DMS114 treated with DMSO at 0.1 percent for 48 hours (cell line): ENCODE data around the gene MUL1.
A peak's percentile ranks its signal among the peaks of the same experiment; 100 is the strongest.

Experiments used
- DNase-seq: peaks from one replicate; lab custom pipeline; 2025; ENCODE audit not compliant: unreplicated experiment; lab: John Stamatoyannopoulos, UW

The MUL1 gene, protein sequence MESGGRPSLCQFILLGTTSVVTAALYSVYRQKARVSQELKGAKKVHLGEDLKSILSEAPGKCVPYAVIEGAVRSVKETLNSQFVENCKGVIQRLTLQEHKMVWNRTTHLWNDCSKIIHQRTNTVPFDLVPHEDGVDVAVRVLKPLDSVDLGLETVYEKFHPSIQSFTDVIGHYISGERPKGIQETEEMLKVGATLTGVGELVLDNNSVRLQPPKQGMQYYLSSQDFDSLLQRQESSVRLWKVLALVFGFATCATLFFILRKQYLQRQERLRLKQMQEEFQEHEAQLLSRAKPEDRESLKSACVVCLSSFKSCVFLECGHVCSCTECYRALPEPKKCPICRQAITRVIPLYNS

DNA sequence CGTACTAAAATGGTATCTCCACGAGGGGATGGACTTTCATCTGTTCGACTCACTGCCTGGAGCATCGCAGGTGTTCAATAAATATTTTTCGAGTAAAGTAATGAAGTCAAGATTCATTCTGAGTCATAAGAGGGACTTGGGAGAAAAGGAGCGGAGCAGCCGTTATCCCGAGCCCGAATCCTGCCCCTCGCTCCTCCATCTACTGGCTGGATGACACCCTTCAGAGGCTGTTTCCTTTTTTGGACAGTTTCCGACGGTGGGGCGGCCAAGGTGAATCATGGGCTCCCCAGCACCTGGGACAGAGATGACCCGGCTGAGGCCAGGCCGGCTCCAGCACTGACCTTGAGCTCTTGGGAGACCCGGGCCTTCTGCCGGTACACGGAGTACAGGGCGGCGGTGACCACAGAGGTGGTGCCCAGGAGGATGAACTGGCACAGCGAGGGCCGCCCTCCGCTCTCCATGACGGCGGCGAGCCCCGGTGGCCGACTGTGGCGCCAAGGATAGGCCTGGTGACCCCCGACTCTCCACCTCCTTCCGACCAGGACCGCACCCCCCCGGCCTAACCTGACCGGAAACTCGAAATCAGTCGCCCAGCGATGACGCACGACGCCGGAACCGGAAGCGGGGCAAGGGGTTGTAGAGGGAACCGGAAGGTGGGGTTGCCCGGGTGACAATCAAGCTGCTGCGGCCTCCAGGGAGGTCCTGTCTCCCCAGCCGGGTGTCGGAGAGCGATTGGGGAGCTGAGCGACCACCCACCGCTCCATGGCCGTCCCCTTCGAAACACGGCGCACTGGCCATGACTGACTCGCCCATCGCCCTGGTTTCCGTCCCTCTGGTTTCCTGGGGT is at the start of gene MUL1:
MUL1 (minus strand) TSS at position 588 of the 847 bp plus-strand sequence; CDS start at position 461, 127 bp downstream.
- DNase-seq: peak; percentile 76

DNA sequence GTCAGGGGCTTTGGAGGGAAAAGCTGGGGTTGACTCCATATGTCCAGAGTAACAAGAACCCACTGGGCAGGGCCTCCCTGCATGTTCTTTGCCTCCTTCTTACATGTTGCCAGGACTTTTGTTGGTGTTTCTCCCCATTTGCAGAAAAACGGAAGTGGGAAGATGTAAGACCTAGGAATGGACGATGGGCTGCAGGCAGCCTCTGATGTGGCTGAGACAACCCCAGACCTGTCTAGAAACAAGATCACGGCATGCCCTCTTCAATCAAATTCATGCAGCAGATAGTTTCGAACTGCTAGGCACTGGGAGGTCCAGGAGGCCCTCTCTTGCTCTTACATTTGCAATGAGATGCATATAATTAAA is 47.8 kb upstream of the MUL1 start:
- DNase-seq: no peak

DNA sequence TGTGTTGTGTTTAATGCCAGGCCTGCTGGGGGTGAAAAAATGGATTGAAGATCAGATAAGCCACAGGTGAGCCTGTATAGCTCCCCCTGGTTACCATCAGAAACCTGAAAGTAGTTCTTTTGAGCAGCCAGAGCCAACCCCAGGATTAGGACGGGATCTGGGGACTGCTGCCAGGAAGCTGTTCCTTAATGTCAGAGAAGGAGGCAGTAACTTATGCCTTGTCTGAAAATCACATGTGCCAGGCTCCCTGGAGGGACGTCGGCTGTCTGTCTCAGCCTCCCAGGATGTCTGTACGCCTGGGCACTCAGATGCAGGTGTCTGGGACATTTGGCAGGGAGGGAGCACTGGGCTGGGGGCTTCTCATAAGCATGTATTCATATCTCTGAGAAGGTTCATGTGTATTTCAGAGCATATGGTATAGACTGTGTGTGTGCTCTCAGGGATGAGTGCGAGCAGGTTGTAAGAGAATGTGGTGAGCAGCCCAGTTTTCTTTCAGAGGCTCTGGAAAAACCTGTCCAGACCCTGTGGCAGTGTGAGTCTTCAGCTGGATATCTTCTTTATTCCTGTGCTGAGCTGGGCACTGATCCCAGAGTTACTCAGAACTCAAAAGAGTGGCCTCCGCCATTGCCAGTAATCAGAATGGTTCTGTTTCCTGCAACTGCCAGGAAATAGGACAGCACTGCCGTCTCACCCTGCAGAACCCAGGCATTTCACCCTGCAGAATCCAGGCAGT is 47.2 kb upstream of the MUL1 start:
- no peak for DNase-seq

DNA sequence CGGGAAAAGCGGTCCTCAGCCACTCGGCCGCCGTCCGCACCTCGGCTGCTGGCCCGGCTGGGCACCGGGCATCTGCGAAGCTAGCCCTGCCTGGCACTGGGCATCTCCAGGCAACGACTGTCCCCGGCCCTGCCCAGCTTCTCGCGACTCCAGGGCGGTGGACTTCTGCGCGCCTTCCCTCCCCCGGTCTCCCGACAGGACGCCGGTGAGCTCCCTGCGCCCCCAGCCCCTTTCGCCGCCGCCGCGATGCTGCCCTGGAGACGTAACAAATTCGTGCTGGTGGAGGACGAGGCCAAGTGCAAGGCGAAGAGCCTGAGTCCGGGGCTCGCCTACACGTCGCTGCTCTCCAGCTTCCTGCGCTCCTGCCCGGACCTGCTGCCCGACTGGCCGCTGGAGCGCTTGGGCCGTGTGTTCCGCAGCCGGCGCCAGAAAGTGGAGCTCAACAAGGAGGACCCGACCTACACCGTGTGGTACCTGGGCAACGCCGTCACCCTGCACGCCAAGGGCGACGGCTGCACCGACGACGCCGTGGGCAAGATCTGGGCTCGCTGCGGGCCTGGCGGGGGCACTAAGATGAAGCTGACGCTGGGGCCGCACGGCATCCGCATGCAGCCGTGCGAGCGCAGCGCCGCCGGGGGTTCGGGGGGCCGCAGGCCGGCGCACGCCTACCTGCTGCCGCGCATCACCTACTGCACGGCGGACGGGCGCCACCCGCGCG is 44.9 kb upstream of the MUL1 start:
- DNase-seq: no peak

DNA sequence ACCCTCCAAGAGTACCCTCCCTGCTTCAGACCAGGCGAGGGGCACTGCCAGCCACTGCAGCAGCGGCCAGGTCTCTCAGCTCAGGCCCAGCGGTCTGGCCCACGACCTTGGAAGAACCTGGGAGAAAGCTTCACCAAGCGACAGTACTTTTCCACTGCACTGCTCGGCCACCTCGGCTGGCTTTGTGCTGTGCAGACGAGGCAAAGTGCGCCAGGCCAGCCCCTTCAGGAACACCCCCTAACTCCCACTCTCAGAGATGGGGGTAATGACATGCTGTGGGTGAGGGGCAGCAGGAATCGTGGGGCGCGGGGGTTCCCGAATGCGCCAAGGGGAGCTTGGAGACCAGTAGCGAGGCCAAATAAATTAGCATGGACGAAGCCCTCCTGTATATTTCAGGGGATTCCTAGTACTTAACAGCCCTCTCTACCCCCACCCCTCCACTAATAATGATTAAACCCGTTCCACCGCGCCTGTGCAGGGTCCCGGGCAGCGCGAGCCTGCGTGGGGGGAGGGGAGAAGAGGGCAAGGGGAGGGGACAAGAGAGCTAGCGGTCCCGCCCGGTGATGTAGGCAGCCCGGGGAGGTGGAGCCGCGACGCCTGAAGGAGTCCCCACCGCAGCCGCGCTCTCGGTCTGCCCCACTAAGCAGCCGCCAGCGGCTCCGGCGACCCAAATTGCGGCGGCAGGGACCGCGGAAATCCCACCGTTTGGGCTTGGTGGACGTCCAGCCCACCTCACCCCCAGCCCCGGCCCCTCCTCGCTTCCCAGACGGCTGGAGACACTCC is 44.2 kb upstream of the MUL1 start, which contains the start of gene FAM43B:
FAM43B (plus strand) TSS at position 629 of the 783 bp plus-strand sequence. CDS start 401 bp downstream, outside the sequence.
- peak; percentile 64 for DNase-seq

DNA sequence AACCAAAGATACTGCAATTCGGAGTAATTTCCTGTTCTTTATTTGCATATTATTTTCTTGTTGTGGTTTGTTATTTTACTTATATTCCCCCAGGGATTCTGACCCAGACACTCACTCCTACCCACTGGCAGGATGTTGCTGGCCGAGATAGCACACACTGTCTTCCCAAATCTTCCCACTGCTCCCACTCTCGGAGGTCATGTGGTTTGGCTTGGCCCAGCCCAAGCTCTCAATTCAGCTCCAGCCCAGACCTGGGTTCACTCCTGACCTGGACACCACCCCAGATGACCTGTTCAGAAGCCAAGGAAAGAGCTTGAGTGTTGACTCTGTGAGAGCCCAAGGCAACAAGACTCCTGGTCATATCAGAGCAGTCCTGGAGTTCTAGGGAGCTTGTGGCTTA is 43.2 kb upstream of the MUL1 start:
- no peak for DNase-seq

DNA sequence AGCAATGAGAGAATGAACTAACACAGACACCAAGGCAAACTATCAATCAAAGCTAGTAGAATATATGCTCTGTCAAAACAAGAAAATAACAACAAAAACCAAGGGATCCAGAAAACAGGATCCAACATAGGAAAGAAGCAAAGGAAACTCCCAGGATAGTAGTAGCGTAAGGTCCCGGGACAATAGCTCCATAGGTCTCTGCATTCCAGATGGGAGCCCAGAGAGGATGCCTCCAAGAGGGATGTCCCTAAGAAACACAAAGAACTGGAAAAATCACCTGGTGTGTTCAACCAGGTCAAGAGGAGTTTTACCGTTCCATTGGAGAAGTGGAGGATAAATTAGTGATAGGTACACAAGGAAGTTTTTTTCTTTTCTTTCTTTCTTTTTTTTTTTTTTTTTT is 38.7 kb upstream of the MUL1 start:
- no peak for DNase-seq

DNA sequence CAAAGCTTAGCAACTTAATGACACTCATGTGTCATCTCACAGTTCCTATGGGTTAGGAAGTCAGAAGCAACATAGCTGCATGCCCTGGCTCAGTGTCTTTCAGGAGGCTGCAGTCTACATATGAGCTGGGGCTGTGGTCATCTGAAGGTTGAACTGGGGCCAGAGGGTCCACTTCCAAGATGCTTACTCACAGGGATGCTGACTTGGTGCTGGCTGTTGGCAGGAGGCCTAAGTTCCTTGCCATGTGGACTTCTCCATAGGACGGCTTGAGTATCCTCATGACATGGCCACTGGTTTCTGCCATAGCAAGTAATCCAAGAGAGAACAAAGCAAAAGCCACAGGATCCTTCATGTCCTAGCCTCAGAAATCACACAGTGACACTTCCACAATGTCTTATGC is 32.3 kb upstream of the MUL1 start:
- no peak for DNase-seq

DNA sequence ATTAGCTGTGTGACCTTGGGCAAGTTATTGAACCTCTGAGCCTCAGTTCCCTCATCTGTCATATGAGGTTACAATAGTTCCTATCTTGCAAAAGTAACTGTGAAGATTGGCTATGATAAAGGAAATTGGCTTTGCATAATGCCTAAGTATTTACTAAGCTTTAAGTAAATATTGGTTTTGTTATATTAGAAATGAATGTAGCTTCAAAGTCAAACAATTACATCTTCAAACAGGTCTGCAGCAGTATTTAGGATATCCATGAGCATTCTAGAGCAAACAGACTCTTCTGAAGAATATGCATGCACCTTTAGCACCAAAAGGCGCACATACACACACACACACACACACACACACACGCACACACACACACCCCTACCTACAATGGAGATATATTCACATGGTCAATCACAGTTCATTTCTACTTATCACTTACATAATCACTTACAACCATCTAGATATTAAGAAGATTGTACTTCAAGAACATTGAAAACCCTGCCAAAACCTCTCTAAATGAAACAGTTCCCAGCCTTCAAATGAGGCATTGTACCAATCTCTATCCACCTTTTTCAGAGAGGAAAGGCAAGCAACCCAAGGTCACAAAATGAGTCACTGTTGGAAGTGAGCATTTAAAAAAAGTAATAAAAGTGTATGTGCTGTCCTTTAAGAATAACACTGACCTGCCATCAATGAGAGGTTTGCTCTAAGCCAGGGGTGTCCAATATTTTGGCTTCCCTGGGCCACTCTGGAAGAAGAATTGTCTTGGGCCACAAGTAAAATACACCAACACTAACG is 31.0 kb upstream of the MUL1 start:
- DNase-seq: no peak

DNA sequence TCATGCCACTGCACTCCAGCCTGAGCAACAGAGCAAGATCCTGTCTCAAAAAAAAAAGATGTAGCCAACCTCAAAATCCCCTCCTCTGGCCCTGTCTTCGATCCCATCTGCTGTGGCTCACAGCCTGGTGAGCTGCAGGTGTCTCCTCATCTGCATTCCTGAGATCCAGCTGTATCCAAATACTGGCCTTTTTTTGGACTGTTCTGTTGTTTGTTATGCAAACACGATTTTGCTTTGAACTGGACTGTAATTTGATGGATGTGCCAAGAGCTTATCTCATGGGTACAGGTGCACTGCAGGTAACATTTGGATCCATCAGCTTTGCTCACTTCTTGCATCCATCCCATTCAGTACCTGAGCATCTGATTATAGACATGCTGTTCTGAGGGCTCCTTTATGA is 30.3 kb upstream of the MUL1 start:
- DNase-seq: no peak

DNA sequence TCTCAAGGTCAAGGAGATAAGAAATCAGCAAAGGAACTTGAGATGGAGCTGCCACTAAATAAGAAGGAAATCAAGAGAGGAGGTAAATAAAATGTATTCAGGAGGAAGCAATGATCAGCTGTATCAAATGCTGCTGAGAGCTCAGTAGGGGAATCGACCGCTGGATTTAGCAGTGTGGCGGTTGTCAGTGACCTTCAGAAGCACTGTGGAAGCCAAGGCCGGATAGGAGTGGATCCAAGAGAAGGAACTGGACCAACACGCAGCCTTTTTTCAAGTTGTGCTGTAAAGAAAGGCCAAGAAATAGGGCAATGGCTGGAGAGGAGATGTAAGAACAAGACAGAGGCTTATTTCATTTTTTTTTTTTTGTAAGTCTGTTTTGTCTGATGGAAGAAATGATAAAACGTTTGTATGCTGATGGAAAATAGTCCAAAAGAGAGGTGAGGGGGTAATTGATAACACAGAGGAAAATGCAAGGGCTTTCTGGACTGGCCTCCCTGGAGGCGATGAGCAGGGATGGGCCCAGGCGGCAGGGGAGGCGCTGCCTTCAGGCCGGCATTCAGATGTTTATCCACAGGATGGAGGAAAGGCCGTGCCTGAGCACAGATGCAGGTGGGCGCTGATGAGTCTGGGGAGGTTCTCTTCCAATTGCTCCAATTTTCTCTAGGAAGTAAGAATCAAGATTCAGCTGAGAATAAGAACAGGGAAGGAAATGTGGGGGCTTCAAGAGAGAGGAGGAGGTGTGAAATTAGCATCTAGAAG is 26.9 kb upstream of the MUL1 start:
- DNase-seq: no peak

DNA sequence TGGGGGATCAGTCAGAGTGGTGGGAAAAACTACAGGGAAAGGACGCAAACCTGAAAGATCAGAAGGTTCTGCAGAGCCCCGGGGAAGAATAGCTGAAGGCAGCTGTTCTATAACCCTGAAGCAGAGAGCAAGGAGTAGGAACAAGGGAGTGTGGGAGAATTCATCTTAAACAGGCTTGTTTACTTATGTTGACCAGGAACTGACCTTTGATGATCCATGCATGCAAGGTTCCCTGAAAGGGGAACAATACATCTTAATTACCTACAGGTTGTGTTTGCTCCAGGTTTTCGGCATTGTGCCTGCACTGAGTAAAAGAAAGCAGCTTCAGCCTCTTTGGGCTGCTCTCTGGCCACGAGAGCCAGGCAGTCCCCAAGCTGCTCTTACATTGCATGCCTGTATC is 25.7 kb upstream of the MUL1 start:
- DNase-seq: no peak

DNA sequence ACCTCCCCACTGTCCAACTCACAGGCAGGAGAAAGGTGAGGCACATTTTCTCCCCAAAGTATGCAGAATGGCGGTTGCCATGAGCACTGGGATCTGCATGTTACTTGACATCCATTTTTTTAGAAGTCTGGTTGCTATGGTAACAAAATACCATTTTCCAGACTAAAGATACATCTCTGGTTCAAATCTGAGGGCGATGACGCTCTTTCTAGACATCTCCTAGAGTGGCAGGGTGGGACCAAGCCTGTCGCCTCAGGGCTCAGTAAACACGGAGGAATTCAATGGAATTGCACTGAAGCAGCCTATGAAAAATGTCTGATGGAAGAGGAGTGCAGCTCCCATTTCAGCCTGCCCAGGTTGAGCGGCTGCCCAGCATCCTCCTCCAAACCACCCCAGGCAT is 22.9 kb upstream of the MUL1 start:
- DNase-seq: no peak

DNA sequence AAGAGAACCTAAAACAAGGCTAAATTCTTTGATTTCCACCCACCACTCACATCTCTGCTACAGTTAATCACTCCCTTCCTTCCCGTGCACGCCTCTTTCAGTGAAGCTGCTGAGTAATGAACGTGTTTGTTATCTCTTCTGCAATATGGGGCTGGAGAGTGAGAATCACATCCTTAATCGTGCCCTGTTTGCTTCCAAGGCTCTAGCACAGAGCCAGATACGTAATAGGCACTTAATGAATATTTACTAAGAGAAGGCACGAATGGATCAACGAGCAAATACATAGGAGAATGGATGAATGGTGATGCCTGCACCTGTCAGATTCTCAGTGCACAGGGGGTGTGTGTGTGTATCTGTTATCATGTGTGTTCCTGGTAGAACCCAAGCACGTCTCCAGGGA is 22.4 kb upstream of the MUL1 start:
- no peak for DNase-seq

DNA sequence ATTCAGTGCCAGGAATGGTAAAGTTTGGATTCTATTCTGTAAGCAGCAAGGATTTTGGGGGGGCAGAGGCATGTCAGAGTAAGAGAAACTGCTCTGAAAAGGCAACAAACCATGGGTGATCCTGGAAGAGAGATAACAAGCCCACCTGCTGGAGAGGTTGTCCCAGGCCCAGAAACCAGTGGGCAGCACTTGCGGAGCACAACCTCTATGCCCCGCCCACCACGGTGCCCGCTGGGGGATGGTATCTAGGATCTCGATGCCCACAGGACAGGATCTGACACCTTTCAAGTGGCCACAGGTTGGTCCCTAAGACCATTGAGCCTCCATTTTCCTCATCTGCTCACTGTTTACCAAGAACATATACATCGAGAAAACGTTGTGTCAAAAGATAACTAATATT is 20.3 kb upstream of the MUL1 start:
- no peak for DNase-seq

DNA sequence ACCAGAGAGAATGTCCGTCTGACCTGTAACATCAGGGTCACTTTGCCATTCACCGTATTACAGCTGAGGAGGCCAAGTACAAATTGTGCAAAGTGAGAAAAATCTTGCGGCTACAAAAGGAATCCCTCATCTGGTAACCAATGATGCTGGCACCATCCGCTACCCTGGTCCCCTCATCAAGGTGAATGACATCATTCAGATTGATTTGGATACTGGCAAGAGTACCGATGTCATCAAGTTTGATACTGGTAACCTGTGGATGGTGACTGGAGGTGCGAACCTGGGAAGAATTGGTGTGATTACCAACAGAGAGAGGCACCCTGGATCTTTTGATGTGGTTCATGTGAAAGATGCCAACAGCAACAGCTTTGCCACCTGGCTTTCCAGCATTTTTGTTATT is 18.3 kb upstream of the MUL1 start:
- no peak for DNase-seq

DNA sequence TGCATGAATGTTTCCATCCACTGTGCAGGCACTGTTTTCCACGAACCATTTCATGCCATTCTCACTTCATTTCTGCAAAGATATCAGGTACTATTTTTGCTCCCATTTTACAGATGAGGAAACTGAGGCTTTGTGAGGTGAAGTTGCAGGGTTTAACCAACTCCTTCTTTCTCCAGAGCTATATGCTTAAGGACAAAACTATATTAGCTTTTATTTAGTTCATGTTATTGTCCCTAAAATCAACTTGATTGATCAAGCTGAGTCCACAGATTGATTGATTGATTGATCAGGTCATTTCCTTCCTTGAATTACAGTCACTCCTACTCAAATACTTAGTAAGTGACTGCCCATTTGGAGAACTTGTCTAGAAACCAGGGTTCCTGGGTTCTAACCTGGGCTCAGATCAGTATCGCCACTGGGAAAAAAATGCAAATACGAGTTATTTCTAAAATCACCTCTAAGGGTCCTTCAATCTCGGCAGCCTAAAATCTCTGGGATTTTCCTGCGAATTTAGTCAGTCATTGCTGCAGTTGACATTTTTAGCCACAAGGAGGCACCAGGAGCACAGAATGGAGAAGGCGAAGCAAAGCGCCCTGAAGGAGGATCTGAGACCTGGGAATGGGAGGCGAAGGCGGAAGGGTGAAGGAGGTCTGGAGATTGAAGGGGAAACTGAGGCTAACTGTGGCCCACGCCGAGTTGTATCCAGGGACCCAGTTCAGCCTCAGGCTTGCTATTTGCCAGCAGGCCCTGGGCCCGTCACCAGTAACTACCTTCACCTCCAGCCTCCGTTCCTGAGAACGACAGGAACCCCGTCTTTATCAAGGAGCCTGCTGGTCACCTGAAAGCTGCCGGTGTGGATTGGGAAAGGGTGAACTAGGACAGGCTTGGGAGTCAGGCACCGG is 14.3 kb upstream of the MUL1 start:
- peak; percentile 73 for DNase-seq
